ENCODE data around the gene ADGRB3.

The ADGRB3 gene

GRCh38 chr6:68634726-68635411, at the start of gene ADGRB3:
TSS of gene ADGRB3 (plus strand) at chr6:68635282. CDS start at chr6:68638676, 3,394 bp downstream.
- DNase-seq (ENCODE audit: low spot score) = peak; percentile 61

- DNase-seq (ENCODE audit: low spot score) = no peak
Measured at GRCh38 chr6:68593558-68593957, 41.5 kb upstream of the ADGRB3 start.

GRCh38 chr6:68597642-68598041, 37.4 kb upstream of the ADGRB3 start:
- DNase-seq (ENCODE audit: low spot score) = no peak

- DNase-seq (ENCODE audit: low spot score) = no peak
Measured at GRCh38 chr6:68615938-68616337, 19.1 kb upstream of the ADGRB3 start.

GRCh38 chr6:68625998-68626397, 9.1 kb upstream of the ADGRB3 start:
- no peak for DNase-seq (ENCODE audit: low spot score)

GRCh38 chr6:68628161-68628560, 6.9 kb upstream of the ADGRB3 start:
- DNase-seq (ENCODE audit: low spot score) = no peak

GRCh38 chr6:68632734-68633133, 2.3 kb upstream of the ADGRB3 start:
- no peak for DNase-seq (ENCODE audit: low spot score)

- DNase-seq (ENCODE audit: low spot score) = no peak
Measured at GRCh38 chr6:68633281-68633971, 1.7 kb upstream of the ADGRB3 start.

- DNase-seq (ENCODE audit: low spot score) = no peak
Measured at GRCh38 chr6:68633972-68634725, 933 bp upstream of the ADGRB3 start.

GRCh38 chr6:68635412-68635705, 277 bp downstream of the ADGRB3 start:
- no peak for DNase-seq (ENCODE audit: low spot score)

- no peak for DNase-seq (ENCODE audit: low spot score)
Measured at GRCh38 chr6:68635706-68636513, 828 bp downstream of the ADGRB3 start.

GRCh38 chr6:68636666-68637065, 1.6 kb downstream of the ADGRB3 start:
- DNase-seq (ENCODE audit: low spot score) = no peak

- DNase-seq (ENCODE audit: low spot score) = no peak
Measured at GRCh38 chr6:68637071-68637470, 2.0 kb downstream of the ADGRB3 start.

GRCh38 chr6:68637782-68638181, 2.7 kb downstream of the ADGRB3 start:
- DNase-seq (ENCODE audit: low spot score) = no peak

- DNase-seq (ENCODE audit: low spot score) = peak; percentile 11
Measured at GRCh38 chr6:68638230-68638900, 3.3 kb downstream of the ADGRB3 start.

- DNase-seq (ENCODE audit: low spot score) = no peak
Measured at GRCh38 chr6:68639211-68639610, 4.1 kb downstream of the ADGRB3 start.

GRCh38 chr6:68639826-68640490, 4.9 kb downstream of the ADGRB3 start:
- DNase-seq (ENCODE audit: low spot score) = no peak

GRCh38 chr6:68640491-68640835, 5.4 kb downstream of the ADGRB3 start:
- no peak for DNase-seq (ENCODE audit: low spot score)

- DNase-seq (ENCODE audit: low spot score) = no peak
Measured at GRCh38 chr6:68641172-68641571, 6.1 kb downstream of the ADGRB3 start.

- DNase-seq (ENCODE audit: low spot score) = no peak
Measured at GRCh38 chr6:68642081-68642480, 7.0 kb downstream of the ADGRB3 start.

GRCh38 chr6:68642977-68643376, 7.9 kb downstream of the ADGRB3 start:
- DNase-seq (ENCODE audit: low spot score) = no peak

Measured in germinal center (tissue), 1 donor.